Endothelial cell of umbilical vein (primary cell): Measurements from ENCODE around the gene TPSG1.

Experiments used
- GATA2 ChIP-seq: IDR thresholded peaks from 2 replicates; pipeline ENCODE4 v1.7.0; 2011; ENCODE audit warnings: low read depth, mild to moderate bottlenecking, moderate library complexity, mixed read lengths, low read length; ENCODE audit not compliant: insufficient read length, insufficient read depth
- POLR2A ChIP-seq: IDR thresholded peaks from 2 replicates; pipeline ENCODE4 v1.6.1; 2012; ENCODE audit warnings: low read depth, mild to moderate bottlenecking, control low read depth, low read length
- POLR2AphosphoS5 ChIP-seq: IDR thresholded peaks from 2 replicates; pipeline ENCODE4 v1.6.1; 2012; ENCODE audit warnings: low read depth, mild to moderate bottlenecking, control low read depth, low read length, moderate library complexity; ENCODE audit not compliant: insufficient read depth

GRCh38 chr16:1206786-1207185 lies 18.3 kb downstream of the TPSG1 start:
- TF ChIP-seq POLR2A = no peak
- TF ChIP-seq POLR2AphosphoS5 = no peak
- no peak for TF ChIP-seq GATA2
